HG02852 (cell line): ENCODE results near the gene IFI16.

Experiments
- ATAC-seq: cut with Tn5 transposase; IDR thresholded peaks from one replicate; pipeline ENCODE4 v1.9.1; 2021; ENCODE audit warnings: mild to moderate bottlenecking, moderate library complexity; ENCODE audit not compliant: unreplicated experiment

IFI16 gene

GRCh38 chr1:159009704-159010361, at the start of gene IFI16:
TSS of gene IFI16 (plus strand) at chr1:159009907. CDS start at chr1:159014681, 4,774 bp downstream.
- ATAC-seq: peak; percentile 73

- ATAC-seq: no peak
Measured at GRCh38 chr1:158961178-158961577, 48.5 kb upstream of the IFI16 start.

- ATAC-seq: no peak
Measured at GRCh38 chr1:158962983-158963382, 46.7 kb upstream of the IFI16 start.

GRCh38 chr1:158969166-158969565, 40.5 kb upstream of the IFI16 start:
- ATAC-seq: no peak

GRCh38 chr1:158969855-158970254, 39.9 kb upstream of the IFI16 start:
- no peak for ATAC-seq

- no peak for ATAC-seq
Measured at GRCh38 chr1:158972841-158973240, 36.9 kb upstream of the IFI16 start.

- ATAC-seq: no peak
Measured at GRCh38 chr1:158976219-158976618, 33.5 kb upstream of the IFI16 start.

- no peak for ATAC-seq
Measured at GRCh38 chr1:158978730-158979129, 31.0 kb upstream of the IFI16 start.

- no peak for ATAC-seq
Measured at GRCh38 chr1:158979229-158979628, 30.5 kb upstream of the IFI16 start.

GRCh38 chr1:158983235-158983634, 26.5 kb upstream of the IFI16 start:
- ATAC-seq: no peak

- ATAC-seq: no peak
Measured at GRCh38 chr1:158984386-158984785, 25.3 kb upstream of the IFI16 start.

- no peak for ATAC-seq
Measured at GRCh38 chr1:158989424-158989823, 20.3 kb upstream of the IFI16 start.

- ATAC-seq: no peak
Measured at GRCh38 chr1:158992787-158993312, 16.9 kb upstream of the IFI16 start.

- ATAC-seq: no peak
Measured at GRCh38 chr1:158996998-158997397, 12.7 kb upstream of the IFI16 start.

GRCh38 chr1:158998037-158998780, 11.5 kb upstream of the IFI16 start:
- ATAC-seq: peak; percentile 16

- peak; percentile 40 for ATAC-seq
Measured at GRCh38 chr1:158998781-158999161, 10.9 kb upstream of the IFI16 start.

GRCh38 chr1:158999316-159000069, 10.2 kb upstream of the IFI16 start:
- ATAC-seq: no peak

- no peak for ATAC-seq
Measured at GRCh38 chr1:159000070-159000409, 9.7 kb upstream of the IFI16 start.

- no peak for ATAC-seq
Measured at GRCh38 chr1:159000625-159001024, 9.1 kb upstream of the IFI16 start.

GRCh38 chr1:159005161-159005560, 4.5 kb upstream of the IFI16 start:
- no peak for ATAC-seq

- ATAC-seq: no peak
Measured at GRCh38 chr1:159005676-159006075, 4.0 kb upstream of the IFI16 start.
